Mammary epithelial cell (primary cell): ENCODE data around the gene ARMH4.

Experiments used
- CTCF ChIP-seq, 2 donors: IDR thresholded peaks in 1 of 2; conservative IDR thresholded peaks in 1 of 2; 2 replicates each; pipeline ENCODE4 v1.5.1; 2011 to 2012; ENCODE audit warnings: inconsistent platforms in 2 of 2, low read length in 2 of 2, mild to moderate bottlenecking in 2 of 2, control low read depth in 1 of 2, low read depth in 1 of 2; ENCODE audit not compliant: insufficient read depth in 1 of 2; ENCODE audit errors: extremely low read depth in 1 of 2
- EZH2 ChIP-seq: IDR thresholded peaks from 2 replicates; pipeline ENCODE4 v1.6.1; 2012; ENCODE audit warnings: low read length, inconsistent platforms, borderline replicate concordance

- TF ChIP-seq CTCF (conservative IDR thresholded peaks at IDR 0.05 in 1 of 2, IDR thresholded peaks at IDR 0.05 in 1 of 2; ENCODE audit: extremely low read depth in 1 of 2, insufficient read depth in 1 of 2, low read depth in 1 of 2, low read length in 2 of 2) = no peak
- TF ChIP-seq EZH2 = no peak
Observed at GRCh38 chr14:58198086-58198485, 46.1 kb upstream of the ARMH4 start.
